GM12878 (cell line): ENCODE measurements around the gene REEP3. TPM values are rescaled to one million over a fixed set of nuclear protein-coding genes. Genes with fewer than 3 reads are reported as not detected.

Experiments
- ATAC-seq: fragments of 200-7000 bp; cut with Tn5 transposase; 3 replicates; pipeline ENCODE4 v1.9.1; 2020; ENCODE audit warnings: mild to moderate bottlenecking, moderate library complexity
- BruUV-seq: library from RNA; stranded (reverse); fragments of 400-500 nt; replicated peaks from 2 replicates; lab custom pipeline; 2021; lab: Mats Ljungman, UMichigan
- CTCF ChIA-PET: fragments of 300-600 bp; sonication (Branson Sonifier 250); formaldehyde crosslinking; extraction: SDS; loops from one replicate; lab custom pipeline; 2021; ENCODE audit warnings: inconsistent platforms; lab: Yijun Ruan, JAX
- POLR2A ChIA-PET: fragments of 350-600 bp; formaldehyde crosslinking; extraction: SDS; loops from one replicate; lab custom pipeline; 2021; ENCODE audit warnings: inconsistent platforms; lab: Charles Lee
- RAD21 ChIA-PET: fragments of 300-600 bp; sonication (Branson Sonifier 250); formaldehyde crosslinking; loops from one replicate; lab custom pipeline; 2023; ENCODE audit warnings: antibody characterized with exemption; ENCODE audit not compliant: unreplicated experiment; lab: Charles Lee
- SMC1A ChIA-PET: fragments of 300-600 bp; sonication (Branson Sonifier 250); formaldehyde crosslinking; loops from one replicate; lab custom pipeline; 2023; ENCODE audit not compliant: unreplicated experiment, uncharacterized antibody; lab: Charles Lee
- DNase-seq: peaks from one replicate; pipeline ENCODE4 v3.0.0-alpha.2; 2011; ENCODE audit warnings: low read depth, low spot score
- FAIRE-seq: peaks from 3 replicates; lab custom pipeline; 2011; peaks lifted over from hg19 to GRCh38; lab: Jason Lieb, UNC
- H2AFZ ChIP-seq: 2 replicates; pipeline ENCODE4 v1.6.0; 2011; ENCODE audit warnings: low read depth, low read length, control low read depth; ENCODE audit not compliant: control insufficient read depth
- H3K27ac ChIP-seq: 2 replicates; pipeline ENCODE4 v1.5.1; 2011; ENCODE audit warnings: control low read depth; ENCODE audit not compliant: control insufficient read depth, insufficient read depth
- H3K27me3 ChIP-seq, 2 experiments: replicated peaks in 1 of 2; 2 replicates each; pipeline versions ENCODE4 v1.6.0 to v1.6.1; 2011; ENCODE audit warnings: low read length in 1 of 2; ENCODE audit not compliant: control insufficient read depth in 2 of 2, insufficient read depth in 2 of 2
- H3K36me3 ChIP-seq, 2 experiments: 2 replicates each; pipeline ENCODE4 v1.5.1; 2011; ENCODE audit warnings: low read length in 1 of 2; ENCODE audit not compliant: control insufficient read depth in 2 of 2, insufficient read depth in 2 of 2
- H3K4me1 ChIP-seq: 2 replicates; pipeline ENCODE4 v1.6.1; 2011; ENCODE audit warnings: mild to moderate bottlenecking, low read length, moderate library complexity, mixed read lengths; ENCODE audit not compliant: control insufficient read depth, insufficient read depth
- H3K4me2 ChIP-seq: 2 replicates; pipeline ENCODE4 v1.6.0; 2011; ENCODE audit warnings: control low read depth; ENCODE audit not compliant: control insufficient read depth, insufficient read depth
- H3K4me3 ChIP-seq: fragments of 200-600 bp; sonication (generic); 2 replicates; pipeline ENCODE4 v1.5.1; 2016
- H3K79me2 ChIP-seq: 2 replicates; pipeline ENCODE4 v1.6.0; 2011; ENCODE audit warnings: low read length; ENCODE audit not compliant: control insufficient read depth, insufficient read depth
- H3K9ac ChIP-seq: 2 replicates; pipeline ENCODE4 v1.8.0; 2011; ENCODE audit warnings: low read length, control low read depth, mixed read lengths; ENCODE audit not compliant: control insufficient read depth, insufficient read depth
- H3K9me3 ChIP-seq: replicated peaks from 3 replicates; pipeline ENCODE4 v1.5.1; 2011; ENCODE audit warnings: mild to moderate bottlenecking, low read length; ENCODE audit not compliant: control insufficient read depth, insufficient read depth
- H4K20me1 ChIP-seq: 2 replicates; pipeline ENCODE4 v1.6.0; 2011; ENCODE audit not compliant: control insufficient read depth, insufficient read depth
- ATF7 ChIP-seq: fragments of 450-650 bp; IDR thresholded peaks from 2 replicates; pipeline ENCODE4 v1.6.1; 2016; ENCODE audit warnings: low read depth, mild to moderate bottlenecking
- CBX3 ChIP-seq: fragments of 200-600 bp; sonication (generic); IDR thresholded peaks from 2 replicates; pipeline ENCODE4 v1.6.1; 2016; ENCODE audit warnings: low read depth, borderline replicate concordance
- KDM1A ChIP-seq: fragments of 200-600 bp; sonication (generic); IDR thresholded peaks from 2 replicates; pipeline ENCODE4 v1.6.1; 2016; ENCODE audit warnings: borderline replicate concordance
- MEF2B ChIP-seq: fragments of 450-650 bp; IDR thresholded peaks from 2 replicates; pipeline ENCODE4 v1.6.1; 2018; ENCODE audit warnings: mild to moderate bottlenecking, moderate library complexity; ENCODE audit not compliant: partially characterized antibody, poor library complexity, severe bottlenecking
- NFYB ChIP-seq: IDR thresholded peaks from 2 replicates; pipeline ENCODE4 v1.6.1; 2011; ENCODE audit warnings: low read depth, mild to moderate bottlenecking, low read length, improper control_type of control experiment, moderate library complexity; ENCODE audit not compliant: insufficient read depth
- RBBP5 ChIP-seq: fragments of 200-600 bp; sonication (generic); conservative IDR thresholded peaks from 2 replicates; pipeline ENCODE4 v1.6.1; 2016
- SIN3A ChIP-seq: IDR thresholded peaks from 2 replicates; pipeline ENCODE4 v1.6.1; 2012; ENCODE audit warnings: low read depth, low read length, improper control_type of control experiment
- SREBF2 ChIP-seq: IDR thresholded peaks from 2 replicates; pipeline ENCODE4 v1.6.1; 2012; ENCODE audit warnings: mild to moderate bottlenecking, low read length
- USF2 ChIP-seq: IDR thresholded peaks from 2 replicates; pipeline ENCODE4 v1.6.1; 2011; ENCODE audit warnings: low read depth, low read length, improper control_type of control experiment, borderline replicate concordance
- WGBS: methylation state at CpG from one replicate; pipeline ENCODE4 v1.1.6; 2016; ENCODE audit warnings: low lambda C conversion rate; ENCODE audit not compliant: insufficient replicate concordance, insufficient coverage; ENCODE audit errors: missing lambda C conversion rate; 5-methylcytosine and 5-hydroxymethylcytosine counted together
- in situ Hi-C: fragments of 300-500 bp; cut with MboI; formaldehyde crosslinking; loops from 9 replicates; pipeline ENCODE4 v1.14.3; 2018; ENCODE audit warnings: mixed read lengths
- intact Hi-C: fragments of 100-400 bp; cut with micrococcal nuclease; formaldehyde crosslinking; loops from one replicate; pipeline ENCODE4 v1.14.2; 2022; ENCODE audit not compliant: unreplicated experiment
- polyA plus RNA-seq, 11 experiments: library from polyadenylated mRNA; depleted of rRNA in 4 of 11; unstranded in 6 of 11; stranded (reverse) in 5 of 11; fragments of >200 nt; fragmentation: Nextera tagmentation in 4 of 11; fragmentation: Illumina TruSeq in 1 of 11; extraction: Ambion mirVana in 4 of 11; extraction: Trizol in 1 of 11; gene quantifications; 1 replicate in 1 of 11; 2 replicates in 10 of 11; pipeline versions ENCODE4 v1.2.1 to v1.2.3, GENCODE V29; 2011 to 2016; ENCODE audit warnings: inconsistent platforms in 2 of 11, missing spikeins in 2 of 11, low read depth in 1 of 11
- total RNA-seq, 4 experiments: library from RNA; depleted of rRNA in 3 of 4; stranded (reverse); fragments of >200 nt in 3 of 4; fragmentation: Illumina TruSeq in 1 of 4; extraction: Trizol in 1 of 4; gene quantifications; 2 replicates each; pipeline versions ENCODE4 v1.2.1 to v1.2.3, GENCODE V29; 2013 to 2021
- TF ChIP-seq, protein P1 (sequence below): fragments of 450-650 bp; formaldehyde crosslinking; IDR thresholded peaks from 2 replicates; pipeline ENCODE4 v1.4.0; 2022; ENCODE audit warnings: mild to moderate bottlenecking, moderate library complexity

Gene REEP3
- total and polyA plus RNA-seq, 10 of the 15 experiments (the other 5 are each of a cell fraction or from before 2014, with no cell fraction given), result 4.9 to 25.9 (median 16.2) TPM

GRCh38 chr10:63549810-63550209, 28.6 kb downstream of the REEP3 start (continued):
- TF ChIP-seq, protein P1, sequence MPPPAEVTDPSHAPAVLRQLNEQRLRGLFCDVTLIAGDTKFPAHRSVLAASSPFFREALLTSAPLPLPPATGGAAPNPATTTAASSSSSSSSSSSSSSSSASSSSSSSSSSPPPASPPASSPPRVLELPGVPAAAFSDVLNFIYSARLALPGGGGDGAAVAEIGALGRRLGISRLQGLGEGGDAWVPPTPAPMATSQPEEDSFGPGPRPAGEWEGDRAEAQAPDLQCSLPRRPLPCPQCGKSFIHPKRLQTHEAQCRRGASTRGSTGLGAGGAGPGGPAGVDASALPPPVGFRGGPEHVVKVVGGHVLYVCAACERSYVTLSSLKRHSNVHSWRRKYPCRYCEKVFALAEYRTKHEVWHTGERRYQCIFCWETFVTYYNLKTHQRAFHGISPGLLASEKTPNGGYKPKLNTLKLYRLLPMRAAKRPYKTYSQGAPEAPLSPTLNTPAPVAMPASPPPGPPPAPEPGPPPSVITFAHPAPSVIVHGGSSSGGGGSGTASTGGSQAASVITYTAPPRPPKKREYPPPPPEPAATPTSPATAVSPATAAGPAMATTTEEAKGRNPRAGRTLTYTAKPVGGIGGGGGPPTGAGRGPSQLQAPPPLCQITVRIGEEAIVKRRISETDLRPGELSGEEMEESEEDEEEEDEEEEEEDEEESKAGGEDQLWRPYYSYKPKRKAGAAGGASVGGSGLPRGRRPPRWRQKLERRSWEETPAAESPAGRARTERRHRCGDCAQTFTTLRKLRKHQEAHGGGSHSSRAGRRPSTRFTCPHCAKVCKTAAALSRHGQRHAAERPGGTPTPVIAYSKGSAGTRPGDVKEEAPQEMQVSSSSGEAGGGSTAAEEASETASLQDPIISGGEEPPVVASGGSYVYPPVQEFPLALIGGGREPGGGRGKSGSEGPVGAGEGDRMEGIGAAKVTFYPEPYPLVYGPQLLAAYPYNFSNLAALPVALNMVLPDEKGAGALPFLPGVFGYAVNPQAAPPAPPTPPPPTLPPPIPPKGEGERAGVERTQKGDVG (CRISPR knock-in tag), result no peak
- no peak for TF ChIP-seq CBX3
- TF ChIP-seq KDM1A, result no peak

GRCh38 chr10:63553031-63553430, 31.8 kb downstream of the REEP3 start:
- SMC1A ChIA-PET, result no interaction called here
- WGBS, result 95% methylated on average over 4 of the region's 4 CpGs
- H3K9me3 ChIP-seq, result no peaks in the 10 kb centered on the region
- no peak for ATAC-seq
- no peak overlapping the region for H3K4me3 ChIP-seq
- no peaks in the 10 kb centered on the region for H3K4me1 ChIP-seq
- H3K9ac ChIP-seq, result no peak overlapping the region
- in situ Hi-C loops, result no loop called here
- TF ChIP-seq RBBP5 (no peak), SIN3A (no peak), NFYB (no peak), ATF7 (no peak), USF2 (no peak), MEF2B (no peak), SREBF2 (no peak)
- TF ChIP-seq, all 136 proteins: peak for 0
- intact Hi-C loops, result no loop called here
- BruUV-seq, result no TSS peak
- no peak for DNase-seq
- no peaks in the 10 kb centered on the region for H4K20me1 ChIP-seq
- FAIRE-seq, result no peak
- H3K79me2 ChIP-seq, result no peaks in the 10 kb centered on the region; the same call in 1 of the 2 replicates
- RAD21 ChIA-PET, result no interaction called here
- H3K4me2 ChIP-seq, result no peak overlapping the region
- CTCF ChIA-PET, result interaction anchor here (1.0 to 2.5 kb wide), 2 partner anchors 13 to 167 kb away, joined by 3 to 6 read pairs; no protein-coding TSS in a partner anchor
- no peaks in the 10 kb centered on the region for H3K36me3 ChIP-seq
- H3K27ac ChIP-seq, result no peak overlapping the region
- no peaks in the 10 kb centered on the region for H3K27me3 ChIP-seq
- H2AFZ ChIP-seq, result no peak overlapping the region
- POLR2A ChIA-PET, result no interaction called here
